ENCODE measurements around the gene BTBD2. TPM values are rescaled to one million over a fixed set of nuclear protein-coding genes. Genes with fewer than 3 reads are reported as not detected.

The BTBD2 gene
- total and polyA plus RNA-seq, 4 donors = 7.4 to 25.1 (median 20.2) TPM

GRCh38 chr19:1998712-1999708, 16.5 kb downstream of the BTBD2 start:
- DNase-seq (ENCODE audit: low spot score) = no peak
- Histone ChIP-seq H3K4me3 (ENCODE audit: low read depth in 1 of 3, low read length in 3 of 3) (no peak overlapping the region), H3K36me3 (ENCODE audit: control insufficient read depth in 4 of 4, insufficient read depth in 3 of 4, low read depth in 1 of 4, low read length in 3 of 4) (peaks cover 9 to 20% (median 14%) of the 10 kb centered on the region in 4 donors), H3K9me3 (ENCODE audit: control insufficient read depth in 4 of 4, low read length in 3 of 4) (no peaks in the 10 kb centered on the region), H3K27me3 (ENCODE audit: control insufficient read depth in 4 of 4, insufficient read depth in 4 of 4, low read length in 3 of 4) (no peaks in the 10 kb centered on the region), H3K27ac (ENCODE audit: low read depth in 1 of 2, low read length in 2 of 2) (no peak overlapping the region), H3K4me1 (ENCODE audit: control insufficient read depth in 4 of 4, insufficient read depth in 4 of 4, low read length in 3 of 4) (no peaks in the 10 kb centered on the region), H3K9ac (ENCODE audit: low read depth in 1 of 2, low read length in 2 of 2) (no peak overlapping the region)
- WGBS = 95% methylated on average over 52 of the region's 52 CpGs
- TF ChIP-seq ZBTB33 (IDR thresholded peaks at IDR 0.05) (no peak), RAD21 (IDR thresholded peaks at IDR 0.05) (no peak), TAF1 (conservative IDR thresholded peaks at IDR 0.05) (no peak), HNF4G (IDR thresholded peaks at IDR 0.05) (no peak), HNF4A (conservative IDR thresholded peaks at IDR 0.05) (no peak), RXRA (IDR thresholded peaks at IDR 0.05) (no peak), FOXA2 (IDR thresholded peaks at IDR 0.05) (no peak), EGR1 (IDR thresholded peaks at IDR 0.05; ENCODE audit: low read depth in 2 of 2) (no peak), ATF3 (IDR thresholded peaks at IDR 0.05) (no peak), FOXA1 (IDR thresholded peaks at IDR 0.05) (no peak), CTCF (IDR thresholded peaks at IDR 0.05; ENCODE audit: low read depth, low read length, missing input control) (no peak), YY1 (IDR thresholded peaks at IDR 0.05) (no peak), GABPA (IDR thresholded peaks at IDR 0.05 in 1 of 2, conservative IDR thresholded peaks at IDR 0.05 in 1 of 2) (no peak), MAX (IDR thresholded peaks at IDR 0.05) (no peak), SP1 (IDR thresholded peaks at IDR 0.05) (no peak), JUND (IDR thresholded peaks at IDR 0.05) (no peak), NR2F2 (IDR thresholded peaks at IDR 0.05) (no peak)
- TF ChIP-seq, protein P1, sequence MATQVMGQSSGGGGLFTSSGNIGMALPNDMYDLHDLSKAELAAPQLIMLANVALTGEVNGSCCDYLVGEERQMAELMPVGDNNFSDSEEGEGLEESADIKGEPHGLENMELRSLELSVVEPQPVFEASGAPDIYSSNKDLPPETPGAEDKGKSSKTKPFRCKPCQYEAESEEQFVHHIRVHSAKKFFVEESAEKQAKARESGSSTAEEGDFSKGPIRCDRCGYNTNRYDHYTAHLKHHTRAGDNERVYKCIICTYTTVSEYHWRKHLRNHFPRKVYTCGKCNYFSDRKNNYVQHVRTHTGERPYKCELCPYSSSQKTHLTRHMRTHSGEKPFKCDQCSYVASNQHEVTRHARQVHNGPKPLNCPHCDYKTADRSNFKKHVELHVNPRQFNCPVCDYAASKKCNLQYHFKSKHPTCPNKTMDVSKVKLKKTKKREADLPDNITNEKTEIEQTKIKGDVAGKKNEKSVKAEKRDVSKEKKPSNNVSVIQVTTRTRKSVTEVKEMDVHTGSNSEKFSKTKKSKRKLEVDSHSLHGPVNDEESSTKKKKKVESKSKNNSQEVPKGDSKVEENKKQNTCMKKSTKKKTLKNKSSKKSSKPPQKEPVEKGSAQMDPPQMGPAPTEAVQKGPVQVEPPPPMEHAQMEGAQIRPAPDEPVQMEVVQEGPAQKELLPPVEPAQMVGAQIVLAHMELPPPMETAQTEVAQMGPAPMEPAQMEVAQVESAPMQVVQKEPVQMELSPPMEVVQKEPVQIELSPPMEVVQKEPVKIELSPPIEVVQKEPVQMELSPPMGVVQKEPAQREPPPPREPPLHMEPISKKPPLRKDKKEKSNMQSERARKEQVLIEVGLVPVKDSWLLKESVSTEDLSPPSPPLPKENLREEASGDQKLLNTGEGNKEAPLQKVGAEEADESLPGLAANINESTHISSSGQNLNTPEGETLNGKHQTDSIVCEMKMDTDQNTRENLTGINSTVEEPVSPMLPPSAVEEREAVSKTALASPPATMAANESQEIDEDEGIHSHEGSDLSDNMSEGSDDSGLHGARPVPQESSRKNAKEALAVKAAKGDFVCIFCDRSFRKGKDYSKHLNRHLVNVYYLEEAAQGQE (IDR thresholded peaks at IDR 0.05) = no peak

Measured in liver (tissue), 9 donors.